ENCODE measurements around the gene AIF1. TPM values are rescaled to one million over a fixed set of nuclear protein-coding genes. Genes with fewer than 3 reads are reported as not detected.

The AIF1 gene
- total RNA-seq, 2 experiments from 2014 or later = 240 to 253 TPM

DNA sequence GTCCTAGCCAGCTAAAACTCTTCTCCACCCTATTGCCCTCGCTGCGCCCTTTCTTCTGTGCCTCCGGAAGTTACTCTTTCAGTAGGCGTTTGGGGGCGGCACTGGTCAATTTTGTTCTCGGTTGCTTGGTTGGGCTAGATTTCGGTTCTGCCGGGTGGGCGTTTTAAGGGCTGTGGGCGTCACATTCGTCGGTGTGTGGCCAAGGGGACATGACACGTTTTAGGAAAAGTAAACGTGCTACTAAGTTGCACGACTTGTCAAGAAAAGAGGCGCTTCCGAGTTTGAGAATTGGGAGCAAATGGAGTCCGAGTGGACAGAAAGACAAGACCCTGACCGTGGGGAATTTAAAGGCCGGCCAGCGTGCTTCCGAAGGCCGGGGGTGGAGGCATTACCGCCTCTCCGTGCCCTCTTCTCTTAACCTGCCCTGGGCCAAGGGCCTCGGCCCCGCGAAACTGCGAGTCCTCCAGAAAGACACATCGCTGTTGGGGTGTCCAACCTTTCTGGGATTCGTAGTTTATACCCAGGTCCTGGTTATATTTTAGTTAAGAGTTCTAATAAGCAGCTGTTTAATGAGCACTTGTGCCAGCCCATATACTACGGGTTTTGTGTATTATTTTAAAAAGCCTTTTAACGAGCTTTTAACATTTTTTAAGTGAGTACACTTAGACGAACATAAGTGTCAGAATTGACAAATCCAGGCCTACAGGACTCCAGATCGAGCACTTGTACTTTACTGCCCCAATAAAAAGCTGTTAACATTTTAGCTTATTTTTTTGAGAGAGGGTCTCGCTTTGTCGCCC is 38.1 kb downstream of the AIF1 start:
- H3K36me3 Mint-ChIP-seq (ENCODE audit: low read depth) = peaks cover 54% of the 10 kb centered on the region
- ChIA-PET POLR2A (interaction anchor here (0.5 to 9.0 kb wide), 34 partner anchors 10 to 319 kb away, joined by 3 to 160 read pairs (median 4); partner anchors contain the start of genes ABHD16A, AIF1, C6orf47 and CSNK2B), CTCF (interaction anchor here (0.8 to 3.8 kb wide), 11 partner anchors 8 to 179 kb away, joined by 3 to 16 read pairs (median 4); partner anchors contain the start of genes ATP6V1G2, GPANK1 and MICB)
- TF ChIP-seq, protein P1, sequence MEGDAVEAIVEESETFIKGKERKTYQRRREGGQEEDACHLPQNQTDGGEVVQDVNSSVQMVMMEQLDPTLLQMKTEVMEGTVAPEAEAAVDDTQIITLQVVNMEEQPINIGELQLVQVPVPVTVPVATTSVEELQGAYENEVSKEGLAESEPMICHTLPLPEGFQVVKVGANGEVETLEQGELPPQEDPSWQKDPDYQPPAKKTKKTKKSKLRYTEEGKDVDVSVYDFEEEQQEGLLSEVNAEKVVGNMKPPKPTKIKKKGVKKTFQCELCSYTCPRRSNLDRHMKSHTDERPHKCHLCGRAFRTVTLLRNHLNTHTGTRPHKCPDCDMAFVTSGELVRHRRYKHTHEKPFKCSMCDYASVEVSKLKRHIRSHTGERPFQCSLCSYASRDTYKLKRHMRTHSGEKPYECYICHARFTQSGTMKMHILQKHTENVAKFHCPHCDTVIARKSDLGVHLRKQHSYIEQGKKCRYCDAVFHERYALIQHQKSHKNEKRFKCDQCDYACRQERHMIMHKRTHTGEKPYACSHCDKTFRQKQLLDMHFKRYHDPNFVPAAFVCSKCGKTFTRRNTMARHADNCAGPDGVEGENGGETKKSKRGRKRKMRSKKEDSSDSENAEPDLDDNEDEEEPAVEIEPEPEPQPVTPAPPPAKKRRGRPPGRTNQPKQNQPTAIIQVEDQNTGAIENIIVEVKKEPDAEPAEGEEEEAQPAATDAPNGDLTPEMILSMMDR (IDR thresholded peaks at IDR 0.05) = no peak
- H3K27me3 Mint-ChIP-seq = no peaks in the 10 kb centered on the region
- H3K27ac Mint-ChIP-seq = peak overlapping the region; percentile 100
- no peaks in the 10 kb centered on the region for H3K9me3 Mint-ChIP-seq
- peak overlapping the region; percentile 93 for H3K4me3 Mint-ChIP-seq
- peaks cover 55% of the 10 kb centered on the region for H3K4me1 Mint-ChIP-seq (ENCODE audit: low read depth)
- DNase-seq = peak; percentile 96
- intact Hi-C loops (cut with micrococcal nuclease) = no loop called here
- ATAC-seq = peak; percentile 73

DNA sequence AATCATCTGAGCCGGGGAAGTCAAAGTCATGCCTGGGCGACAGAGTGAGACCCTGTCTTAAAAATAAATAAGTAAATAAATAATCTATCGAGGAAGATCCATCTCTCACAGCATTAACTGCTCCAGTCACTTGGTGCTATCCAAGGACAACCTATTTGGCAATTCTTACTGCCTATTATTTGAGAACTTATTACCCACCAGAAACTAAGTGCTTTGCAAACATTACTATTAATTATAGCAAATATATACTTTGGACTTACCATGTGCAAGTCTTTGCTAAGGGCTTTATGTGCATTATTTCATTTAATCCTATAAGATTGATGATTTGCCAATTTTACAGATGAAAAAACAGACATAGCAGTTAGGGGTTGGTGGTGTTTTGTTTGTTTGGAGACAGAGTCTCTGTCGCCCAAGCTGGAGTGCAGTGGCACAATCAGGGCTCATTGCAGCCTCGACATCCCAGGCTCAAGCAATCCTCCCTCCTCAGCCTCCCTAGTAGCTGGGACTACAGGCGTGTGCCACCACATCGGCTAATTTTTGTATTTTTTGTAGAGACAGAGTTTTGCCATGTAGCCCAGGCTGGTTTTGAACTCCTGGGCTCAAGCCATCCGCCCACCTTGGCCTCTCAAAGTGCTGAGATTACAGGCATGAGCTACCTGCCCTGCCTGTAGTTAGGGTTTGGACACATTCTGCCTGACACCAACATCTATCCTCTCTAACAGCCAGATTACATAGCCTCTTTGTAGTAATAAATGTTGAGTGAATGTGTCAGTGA is 39.7 kb downstream of the AIF1 start:
- intact Hi-C loops (cut with micrococcal nuclease) = no loop called here
- no peak overlapping the region for H3K27ac Mint-ChIP-seq

DNA sequence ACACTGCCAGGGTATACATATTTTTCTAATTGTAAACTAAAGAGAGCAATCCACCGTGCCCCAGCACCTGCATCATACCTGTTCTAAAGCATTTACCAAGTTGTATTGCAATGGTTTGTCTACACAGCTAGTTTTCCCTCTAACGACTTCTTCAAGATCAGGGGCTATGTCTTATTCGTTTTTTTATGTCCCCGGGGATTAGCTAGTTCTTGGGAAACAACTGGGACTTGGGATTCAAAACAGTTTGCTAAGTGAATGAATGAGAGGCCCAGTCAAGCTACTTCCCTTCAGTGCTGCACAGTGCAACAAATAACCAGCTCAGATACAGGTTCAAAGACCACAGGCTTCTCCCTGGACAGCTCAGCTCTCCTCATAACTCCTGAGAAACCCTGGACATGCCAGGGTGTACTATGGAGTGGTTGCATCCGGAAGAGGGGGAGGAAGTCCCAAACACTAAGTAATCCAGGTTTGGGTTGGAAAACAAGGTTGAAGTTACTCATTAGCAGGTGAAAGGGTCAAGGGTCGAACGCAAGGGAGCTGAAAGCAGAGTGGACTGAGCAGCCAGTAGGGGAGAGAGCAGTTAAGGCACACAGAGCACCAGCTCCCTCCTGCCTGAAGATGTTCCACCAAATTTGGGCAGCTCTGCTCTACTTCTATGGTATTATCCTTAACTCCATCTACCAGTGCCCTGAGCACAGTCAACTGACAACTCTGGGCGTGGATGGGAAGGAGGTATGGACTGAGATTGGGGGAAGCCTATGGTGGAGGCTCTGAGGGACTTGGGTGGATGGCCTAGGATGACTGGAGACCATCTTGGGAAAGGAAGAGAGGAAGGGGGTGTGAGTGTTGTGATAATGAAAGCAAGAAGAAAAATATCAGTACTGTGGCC is 40.6 kb downstream of the AIF1 start, which contains the start of gene APOM:
TSS of gene APOM (plus strand) at position 546 of the 889 bp plus-strand sequence. CDS start at position 619, 73 bp downstream.
- TF ChIP-seq, protein P1 (IDR thresholded peaks at IDR 0.05) = no peak
- CTCF ChIA-PET = interaction anchor here (1.2 to 1.4 kb wide), 2 partner anchors 75 to 110 kb away, joined by 4 to 5 read pairs; partner anchors contain the start of gene ATP6V1G2
- no peak within 1 kb of the TSS for H3K4me3 Mint-ChIP-seq
- peaks cover 60% of the 10 kb centered on the region for H3K4me1 Mint-ChIP-seq (ENCODE audit: low read depth)
- POLR2A ChIA-PET = interaction anchor here (0.6 to 9.0 kb wide), 6 partner anchors 9 to 87 kb away, joined by 3 to 160 read pairs (median 4); partner anchors contain the start of genes C6orf47, CSNK2B and GPANK1
- intact Hi-C loops (cut with micrococcal nuclease) = no loop called here
- peaks cover 57% of the 10 kb centered on the region for H3K36me3 Mint-ChIP-seq (ENCODE audit: low read depth)
- H3K27ac Mint-ChIP-seq = peak within 1 kb of the TSS; percentile 56
- no peaks in the 10 kb centered on the region for H3K9me3 Mint-ChIP-seq
- DNase-seq = no peak
- H3K27me3 Mint-ChIP-seq = no peaks in the 10 kb centered on the region
- no peak for ATAC-seq

More for the DNA sequence above, 39.7 kb downstream of the AIF1 start:
- ChIA-PET POLR2A (interaction anchor here (1.0 to 9.0 kb wide), 7 partner anchors 10 to 92 kb away, joined by 3 to 160 read pairs (median 7); partner anchors contain the start of genes ABHD16A, C6orf47, CSNK2B and GPANK1), CTCF (interaction anchor here (0.7 to 3.8 kb wide), 4 partner anchors 9 to 162 kb away, joined by 4 to 16 read pairs (median 4); partner anchors contain the start of gene GPANK1)
- Mint-ChIP-seq H3K4me3 (no peak overlapping the region), H3K27me3 (no peaks in the 10 kb centered on the region), H3K36me3 (ENCODE audit: low read depth) (peaks cover 55% of the 10 kb centered on the region), H3K4me1 (ENCODE audit: low read depth) (peaks cover 63% of the 10 kb centered on the region), H3K9me3 (no peaks in the 10 kb centered on the region)
- no peak for ATAC-seq
- no peak for DNase-seq
- TF ChIP-seq, protein P1 (IDR thresholded peaks at IDR 0.05) = no peak

DNA sequence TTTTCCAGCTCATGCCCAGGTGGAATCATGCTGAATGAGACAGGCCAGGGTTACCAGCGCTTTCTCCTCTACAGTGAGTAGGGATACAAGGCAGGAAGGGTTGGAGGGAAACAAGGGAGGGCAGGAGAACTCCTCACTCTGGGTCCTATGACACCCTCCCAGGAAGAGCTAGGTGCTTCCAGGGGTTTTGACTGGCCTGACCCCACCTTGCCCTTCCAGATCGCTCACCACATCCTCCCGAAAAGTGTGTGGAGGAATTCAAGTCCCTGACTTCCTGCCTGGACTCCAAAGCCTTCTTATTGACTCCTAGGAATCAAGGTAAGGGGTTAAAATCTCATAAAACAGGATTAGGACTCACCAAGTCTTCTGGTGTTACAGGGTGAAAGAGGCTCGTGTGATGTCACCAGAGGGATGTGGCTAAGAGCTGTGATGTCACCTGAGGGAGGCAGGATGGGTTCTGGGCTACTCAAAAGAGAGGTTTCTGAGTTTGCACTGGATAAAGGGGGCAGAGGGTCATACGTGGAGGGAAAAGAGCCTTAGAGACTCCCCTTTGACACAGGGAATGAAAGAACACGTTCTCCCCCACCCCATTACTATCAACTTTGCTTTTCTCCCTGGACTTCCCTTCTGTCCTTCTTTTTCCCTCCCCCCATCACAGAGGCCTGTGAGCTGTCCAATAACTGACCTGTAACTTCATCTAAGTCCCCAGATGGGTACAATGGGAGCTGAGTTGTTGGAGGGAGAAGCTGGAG is 42.5 kb downstream of the AIF1 start:
- Mint-ChIP-seq H3K27me3 (no peaks in the 10 kb centered on the region), H3K4me3 (peak overlapping the region; percentile 98), H3K9me3 (no peaks in the 10 kb centered on the region), H3K36me3 (ENCODE audit: low read depth) (peaks cover 60% of the 10 kb centered on the region), H3K27ac (peak overlapping the region; percentile 85), H3K4me1 (ENCODE audit: low read depth) (peaks cover 68% of the 10 kb centered on the region)
- ATAC-seq (no peak), DNase-seq (peak; percentile 74)
- POLR2A ChIA-PET = interaction anchor here (0.7 to 9.0 kb wide), 8 partner anchors 7 to 173 kb away, joined by 3 to 160 read pairs (median 3); partner anchors contain the start of genes ABHD16A, C6orf47, CSNK2B and GPANK1
- TF ChIP-seq, protein P1 (IDR thresholded peaks at IDR 0.05) = no peak
- intact Hi-C loops (cut with micrococcal nuclease) = no loop called here
- CTCF ChIA-PET = interaction anchor here (1.0 to 1.3 kb wide), 2 partner anchors 107 to 112 kb away, joined by 3 read pairs; no protein-coding TSS in a partner anchor
